ENCODE results near the gene ASAP2.
"Not testable (repeated sequence)": the region's sequence is repeated elsewhere in the genome, so short reads cannot be mapped to it uniquely, and the experiment has no call there.

The ASAP2 gene

GRCh38 chr2:9388950-9389911 is 182.6 kb downstream of the ASAP2 start:
- DNase-seq = no peak

GRCh38 chr2:9390151-9390850 is 183.7 kb downstream of the ASAP2 start:
- DNase-seq = no peak

GRCh38 chr2:9390991-9391390 is 184.4 kb downstream of the ASAP2 start:
- no peak for DNase-seq

DNA sequence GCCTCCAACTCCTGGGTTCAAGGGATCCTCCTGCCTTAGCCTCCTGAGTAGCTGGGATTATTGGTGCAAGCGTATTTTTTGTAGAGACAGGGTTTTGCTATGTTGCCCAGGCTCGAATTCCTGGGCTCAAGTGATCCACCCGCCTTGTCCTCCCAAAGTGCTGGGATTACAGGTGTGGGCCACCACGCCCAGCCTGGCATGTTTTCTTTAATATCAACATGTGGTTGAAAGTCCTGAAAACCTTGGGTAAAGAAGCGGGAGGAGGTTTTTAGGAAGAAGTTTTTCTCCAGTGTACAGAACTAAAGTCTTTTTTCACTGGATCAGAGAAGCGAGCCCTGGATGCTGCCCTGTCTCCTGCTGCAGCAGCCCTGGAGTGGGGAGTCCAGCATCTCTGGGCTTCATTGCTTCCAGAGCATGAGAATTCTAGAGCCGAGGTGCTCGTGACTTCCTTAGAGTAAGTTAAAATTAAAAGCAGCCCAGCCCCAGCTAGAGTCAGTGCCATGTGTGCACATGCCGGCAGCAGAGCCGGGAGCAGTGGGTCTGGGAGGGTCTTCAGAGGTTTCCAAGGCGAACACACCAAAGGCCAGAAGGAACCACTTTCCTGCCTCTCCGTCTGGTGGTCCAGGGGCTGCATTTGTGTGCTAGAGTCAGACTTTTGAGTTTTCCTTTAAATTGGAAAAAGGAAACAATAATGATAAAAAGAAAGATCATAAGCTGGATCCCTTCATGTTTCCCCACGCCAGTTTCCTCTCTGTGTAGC is 185.5 kb downstream of the ASAP2 start:
- DNase-seq = no peak

DNA sequence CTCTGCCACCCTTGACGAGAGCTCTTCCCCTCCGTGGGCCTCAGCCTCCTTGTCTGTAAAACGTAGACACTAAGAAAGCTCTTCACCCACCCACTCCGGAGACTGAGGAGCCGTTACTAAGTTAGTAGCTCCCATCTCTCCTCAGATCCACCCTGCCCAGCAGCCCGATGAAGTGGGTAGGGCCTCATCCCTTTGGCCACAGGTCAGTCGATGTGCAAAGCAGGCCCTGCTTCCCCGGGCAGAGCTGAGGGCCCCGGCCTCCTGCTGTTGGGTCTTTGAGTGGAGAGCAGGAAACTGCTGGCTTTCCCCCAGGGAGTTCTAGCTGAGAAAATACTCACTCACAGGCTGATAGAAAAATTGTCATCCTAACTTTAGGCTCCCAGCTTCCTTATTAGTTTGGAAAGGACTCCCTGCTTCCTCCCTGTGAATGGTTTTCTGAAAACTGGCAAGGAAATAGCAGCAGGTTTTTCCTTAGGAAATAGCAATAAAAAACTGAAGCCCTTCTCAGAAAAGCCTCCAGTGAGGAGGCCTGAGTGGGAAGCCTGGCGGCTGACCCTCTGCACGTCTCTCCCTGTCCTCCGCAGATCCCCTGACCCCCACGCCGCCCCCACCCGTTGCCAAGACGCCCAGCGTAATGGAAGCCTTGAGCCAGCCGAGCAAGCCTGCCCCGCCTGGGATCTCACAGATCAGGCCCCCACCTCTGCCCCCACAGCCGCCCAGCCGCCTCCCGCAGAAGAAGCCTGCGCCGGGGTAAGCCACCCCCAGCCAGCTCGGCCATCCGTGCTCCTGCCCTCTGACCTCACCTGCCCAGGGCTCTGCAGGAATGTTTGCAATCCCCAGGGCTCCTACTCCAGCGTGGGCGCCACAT is 186.5 kb downstream of the ASAP2 start:
- DNase-seq = no peak

GRCh38 chr2:9394816-9395215 is 188.2 kb downstream of the ASAP2 start:
- no peak for DNase-seq

GRCh38 chr2:9397201-9397600 is 190.6 kb downstream of the ASAP2 start:
- DNase-seq = no peak

- not testable (repeated sequence) for DNase-seq
These were observed 191.6 kb downstream of the ASAP2 start for GRCh38 chr2:9398251-9398650.

DNA sequence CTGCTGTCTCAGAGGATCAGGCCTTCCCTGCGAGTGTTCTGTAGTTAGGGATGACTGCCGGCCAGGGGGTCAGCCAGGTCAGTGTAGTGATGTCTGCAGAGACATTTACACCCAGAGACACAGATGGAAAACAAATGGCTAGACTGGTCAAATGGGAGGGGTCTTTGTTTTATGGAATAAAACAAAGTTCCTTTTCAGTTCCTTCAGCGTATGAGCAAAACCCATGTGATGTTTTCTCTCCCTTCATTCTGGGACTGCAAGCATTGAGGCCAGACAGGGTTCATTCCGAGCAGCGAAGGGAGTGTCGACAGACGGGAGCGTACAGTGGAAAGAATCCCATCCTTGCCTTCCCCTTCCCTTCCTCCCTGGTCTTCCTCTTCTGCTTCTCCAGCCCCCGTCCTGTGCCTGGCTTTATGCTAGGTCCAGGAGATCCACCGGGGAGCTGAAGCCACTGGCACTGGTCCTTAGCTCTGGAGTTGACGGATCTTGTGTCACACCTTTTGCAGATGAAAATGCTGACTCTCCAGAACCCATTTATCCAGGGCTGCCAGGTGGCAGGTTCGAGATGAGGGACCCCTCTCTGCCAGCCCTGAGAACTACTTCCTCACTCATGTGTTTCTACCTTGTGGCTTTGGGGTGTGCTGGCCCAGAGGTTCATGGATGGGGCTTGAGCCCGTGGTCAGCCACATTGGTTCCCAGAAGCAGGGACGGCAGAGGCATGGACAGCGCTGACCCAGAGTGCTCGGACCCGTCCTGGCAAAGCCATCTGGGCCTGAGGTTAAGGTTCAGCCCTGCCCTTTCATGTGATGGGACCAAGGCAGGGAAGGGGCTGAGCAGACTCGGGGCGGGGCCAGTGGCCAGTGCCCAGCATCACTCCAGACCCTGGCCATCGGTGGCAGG is 192.5 kb downstream of the ASAP2 start:
- no peak for DNase-seq

DNA sequence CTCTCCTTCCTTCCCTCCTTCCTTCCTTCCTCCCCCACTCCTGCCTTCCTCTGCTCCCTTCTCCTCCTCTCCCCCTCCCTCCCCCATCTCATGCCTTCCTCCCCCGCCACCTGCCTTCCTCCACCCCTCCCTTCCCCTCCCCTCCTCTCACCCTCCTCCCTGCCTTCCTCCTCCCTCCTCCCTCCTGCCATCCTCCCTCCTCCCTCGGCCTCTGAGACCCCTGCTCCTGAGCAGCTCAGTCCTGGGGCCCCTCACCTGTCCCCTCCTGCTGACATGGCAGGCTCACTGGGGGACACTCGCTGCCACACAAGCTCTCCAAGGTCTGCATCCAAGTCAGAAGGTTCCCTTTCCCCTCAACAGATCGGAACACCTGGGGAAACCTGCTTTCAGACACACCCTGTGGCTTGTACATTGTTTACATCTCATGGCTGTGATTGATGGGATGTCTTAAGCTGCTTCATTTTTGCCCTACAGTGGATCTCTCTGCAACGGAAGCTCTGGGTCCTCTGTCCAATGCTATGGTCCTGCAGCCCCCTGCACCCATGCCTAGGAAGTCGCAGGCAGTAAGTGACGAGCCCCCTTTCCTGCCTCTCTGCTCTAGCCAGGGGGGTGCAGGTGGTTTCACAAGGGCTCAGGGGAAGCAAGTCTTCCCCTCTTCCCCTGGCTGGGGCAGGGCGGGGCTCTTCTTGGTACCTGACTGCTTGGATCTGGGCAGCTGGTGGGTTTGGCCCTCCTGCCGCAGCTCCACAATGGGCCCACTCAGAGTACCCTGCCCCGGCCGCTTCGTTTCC is 193.9 kb downstream of the ASAP2 start:
- no peak for DNase-seq

GRCh38 chr2:9401059-9401547 is 194.5 kb downstream of the ASAP2 start:
- DNase-seq = no peak

DNA sequence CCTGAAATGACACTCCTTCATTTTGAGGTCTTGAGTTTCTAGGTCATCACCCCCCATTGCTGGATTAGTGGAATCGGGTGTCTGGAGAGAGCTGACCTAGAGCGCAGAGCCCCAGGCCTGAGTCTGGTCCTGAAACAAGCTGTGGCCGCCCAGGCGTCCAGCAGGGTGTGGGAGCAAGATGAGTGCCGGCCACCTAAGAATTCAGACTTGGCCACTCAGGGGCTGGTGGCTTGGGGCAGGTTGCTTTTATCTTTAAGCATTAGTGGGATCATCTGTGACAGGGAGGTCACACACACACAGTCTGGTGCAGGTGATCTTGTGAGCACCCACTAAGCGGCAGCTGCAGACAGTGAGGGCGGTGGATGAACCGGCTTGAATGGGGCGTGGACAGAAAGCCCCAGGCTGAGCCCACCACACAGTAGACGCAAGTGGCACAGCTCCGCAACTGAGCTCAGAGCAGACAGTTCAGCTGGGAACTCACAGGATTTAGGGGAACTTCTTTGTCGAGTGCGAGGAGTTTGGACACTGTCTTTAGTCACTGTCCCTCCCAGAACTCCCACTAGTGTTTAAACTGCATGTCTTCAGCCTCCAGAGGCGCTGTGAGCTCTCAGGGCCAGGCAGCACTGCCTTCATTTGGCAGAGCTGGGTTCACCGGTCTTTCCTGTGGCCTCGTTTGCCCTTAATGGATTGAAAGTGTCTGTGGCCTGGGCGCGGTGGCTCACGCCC is 195.2 kb downstream of the ASAP2 start:
- no peak for DNase-seq

DNA sequence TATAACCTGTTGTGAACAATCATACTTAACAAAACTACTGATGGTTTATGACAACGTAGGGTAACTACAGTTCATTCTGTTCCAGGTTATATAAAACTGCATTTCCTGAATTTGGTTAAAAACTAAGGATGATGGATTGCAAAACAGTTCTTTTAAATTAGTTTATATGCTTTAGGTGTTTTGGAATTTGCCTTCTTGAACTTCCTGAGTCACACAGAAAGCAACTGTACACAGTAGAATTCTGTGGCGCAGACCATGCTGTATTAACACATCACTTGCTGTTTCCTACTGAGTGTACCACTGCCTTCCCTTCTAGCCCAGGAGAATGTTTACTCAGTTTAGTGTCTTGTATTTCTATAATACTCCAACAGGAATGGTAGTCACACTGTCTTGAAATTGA is 197.3 kb downstream of the ASAP2 start:
- no peak for DNase-seq

DNA sequence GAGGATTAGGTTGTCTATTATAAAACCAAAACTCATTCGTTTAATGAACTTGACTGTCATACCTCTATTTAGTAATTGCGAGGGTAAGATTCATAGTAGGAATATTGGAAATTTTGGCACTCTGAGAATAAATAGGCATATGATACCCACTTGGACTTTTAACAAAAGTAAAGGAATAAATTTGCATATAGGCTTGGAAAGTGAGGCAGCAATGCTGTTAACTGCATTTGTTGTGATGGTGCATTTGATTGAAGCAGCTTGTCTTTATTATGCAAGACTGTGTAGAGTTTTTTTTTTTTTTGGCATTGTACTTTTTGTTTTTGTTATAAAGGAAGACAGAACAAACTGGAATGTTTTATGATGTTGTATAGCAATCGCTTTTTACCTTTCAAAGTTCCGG is 197.8 kb downstream of the ASAP2 start:
- DNase-seq = no peak

DNA sequence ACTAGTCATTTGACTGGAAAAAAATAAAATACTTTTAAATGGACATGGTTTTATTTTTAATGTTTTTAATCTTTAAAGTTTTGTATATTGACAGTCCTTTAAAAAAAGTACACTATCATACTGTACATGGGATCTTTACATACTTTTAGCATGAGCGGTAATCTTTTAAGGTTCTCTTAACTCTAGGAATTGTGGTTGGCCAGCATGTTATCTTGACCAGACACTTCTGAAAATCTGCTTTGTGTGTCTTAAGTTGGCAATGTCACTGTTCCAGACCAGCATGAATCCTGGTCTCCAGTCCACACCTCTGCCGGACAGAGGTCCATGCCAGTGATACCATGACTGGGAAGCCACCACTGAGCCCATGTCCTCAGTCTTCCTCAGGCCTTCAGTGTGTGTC is 199.0 kb downstream of the ASAP2 start:
- no peak for DNase-seq

- DNase-seq = no peak
These were observed 200.1 kb downstream of the ASAP2 start for GRCh38 chr2:9406529-9407362.

- no peak for DNase-seq
These were observed 200.8 kb downstream of the ASAP2 start for GRCh38 chr2:9407363-9407811.

- no peak for DNase-seq
These were observed 202.1 kb downstream of the ASAP2 start for GRCh38 chr2:9408641-9409151.
